SW480 (cell line): ENCODE results near the gene STAP2.

ENCODE experiments used
- DNase-seq: peaks from one replicate; pipeline ENCODE4 v3.0.0-alpha.2; 2016; ENCODE audit warnings: low spot score

STAP2 gene

GRCh38 chr19:4327252-4327876, 11.3 kb downstream of the STAP2 start:
- no peak for DNase-seq

DNA sequence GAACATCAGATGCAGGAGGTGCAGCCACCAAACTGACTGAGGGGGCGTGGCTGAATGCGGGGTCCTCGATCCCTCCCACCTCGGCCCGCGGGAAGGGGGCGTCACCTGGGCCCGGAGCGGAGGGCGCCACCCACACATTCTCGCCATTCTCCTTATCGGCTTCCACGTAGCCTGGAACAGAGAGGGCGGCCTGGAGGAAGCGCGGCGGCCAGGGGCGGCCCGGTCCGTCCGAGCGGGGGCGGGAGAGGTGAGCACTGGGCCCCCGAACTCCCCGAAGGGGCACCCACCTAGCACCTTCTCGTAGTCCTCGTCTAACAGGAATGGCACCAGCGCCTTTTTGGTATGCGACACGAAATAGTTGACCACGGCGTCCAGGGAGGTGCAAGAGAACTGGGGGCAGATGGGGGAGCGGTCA, 11.8 kb downstream of the STAP2 start:
- no peak for DNase-seq

DNA sequence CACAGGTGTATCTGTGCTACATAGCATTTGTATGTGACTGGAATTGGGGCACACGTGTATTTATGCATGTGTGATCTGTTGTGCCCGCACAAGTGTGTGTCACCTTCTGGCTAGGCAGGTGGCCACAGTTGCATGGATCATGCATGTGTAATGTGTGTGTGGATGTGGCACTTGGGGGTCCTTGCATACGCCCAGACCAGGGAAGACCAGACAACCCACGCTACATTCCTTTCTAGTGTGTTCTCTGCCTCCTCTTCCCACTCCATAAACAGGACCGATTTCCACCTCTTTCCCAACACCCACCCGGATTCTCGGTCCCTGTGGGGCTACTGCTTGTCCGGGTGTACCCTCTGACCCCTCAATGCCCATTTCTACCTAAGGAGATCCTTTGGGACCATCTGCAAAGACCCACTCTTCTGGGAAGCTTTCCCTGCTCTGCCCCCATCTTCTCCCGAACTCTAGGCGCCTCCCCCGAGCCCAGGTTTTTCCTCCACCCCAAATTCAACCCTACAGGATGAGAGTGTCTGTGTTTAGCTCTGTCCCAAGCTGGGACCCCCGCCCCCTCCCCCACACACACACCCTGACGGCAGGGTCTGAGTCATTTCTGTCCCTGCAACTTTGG, 12.3 kb downstream of the STAP2 start:
- DNase-seq, result no peak

DNA sequence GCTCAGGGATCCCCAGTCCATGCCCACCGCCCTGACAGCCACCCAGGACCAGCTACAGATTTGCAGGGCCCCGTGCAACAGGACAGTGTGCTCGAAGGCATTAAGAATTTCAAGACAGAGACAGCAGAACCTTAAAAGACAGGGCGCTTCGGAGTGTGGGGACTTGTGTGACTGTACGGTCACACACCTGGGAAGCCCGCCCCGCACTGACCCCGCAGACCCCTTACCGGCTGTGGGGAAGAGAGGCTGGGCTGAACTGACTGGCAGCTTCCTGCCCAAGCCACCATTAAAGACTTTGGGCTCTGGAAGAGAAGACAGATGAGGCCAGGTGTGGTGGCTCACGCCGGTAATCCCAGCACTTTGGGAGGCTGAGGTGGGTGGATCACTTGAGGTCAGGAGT, 14.4 kb downstream of the STAP2 start:
- no peak for DNase-seq

DNA sequence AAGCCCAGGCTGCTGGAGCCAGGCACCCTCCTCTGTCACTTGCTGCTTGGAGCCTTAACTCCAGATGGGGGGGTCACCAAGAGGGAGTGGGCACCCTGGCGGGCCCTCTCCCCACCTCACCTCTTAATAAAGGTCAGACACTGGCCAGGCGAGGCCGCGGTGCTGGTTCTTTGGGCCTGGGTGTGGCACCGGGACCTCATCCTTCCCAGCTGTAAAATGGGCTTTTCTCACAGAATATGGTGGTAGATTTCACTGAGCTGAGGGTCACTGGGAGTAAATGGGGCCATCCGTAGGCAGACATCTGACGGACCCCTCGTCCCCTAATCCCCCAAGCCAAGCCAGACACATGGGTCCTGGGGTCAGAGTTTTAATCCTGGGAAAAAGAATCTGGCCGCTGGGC, 14.9 kb downstream of the STAP2 start:
- DNase-seq, result no peak

DNA sequence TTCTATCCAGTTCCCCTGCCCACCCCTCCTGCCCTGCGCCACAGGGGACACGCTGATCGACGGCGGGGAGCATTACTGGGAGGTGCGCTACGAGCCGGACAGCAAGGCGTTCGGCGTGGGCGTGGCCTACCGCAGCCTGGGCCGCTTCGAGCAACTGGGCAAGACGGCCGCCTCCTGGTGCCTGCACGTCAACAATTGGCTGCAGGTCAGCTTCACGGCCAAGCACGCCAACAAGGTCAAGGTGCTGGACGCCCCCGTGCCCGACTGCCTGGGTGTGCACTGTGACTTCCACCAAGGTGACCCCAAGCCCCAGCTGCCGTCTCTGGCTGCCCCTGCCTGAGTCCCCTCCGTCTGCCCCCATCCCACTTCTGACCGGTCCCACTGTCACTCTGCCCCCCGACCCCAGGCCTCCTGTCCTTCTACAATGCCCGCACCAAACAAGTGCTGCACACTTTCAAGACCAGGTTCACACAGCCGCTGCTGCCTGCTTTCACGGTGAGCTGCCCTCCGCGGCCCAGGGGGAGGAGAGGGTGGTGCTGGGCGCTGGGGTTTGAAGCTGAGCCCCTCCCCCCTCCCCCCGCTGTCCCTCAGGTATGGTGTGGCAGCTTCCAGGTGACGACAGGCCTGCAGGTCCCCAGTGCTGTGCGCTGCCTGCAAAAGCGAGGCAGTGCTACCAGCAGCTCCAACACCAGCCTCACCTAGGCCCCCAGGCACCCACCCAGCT, 15.5 kb downstream of the STAP2 start:
- DNase-seq, result no peak

- DNase-seq, result no peak
Observed at GRCh38 chr19:4320419-4320818, 18.2 kb downstream of the STAP2 start.

- DNase-seq, result no peak
Observed at GRCh38 chr19:4319067-4319718, 19.4 kb downstream of the STAP2 start.

- no peak for DNase-seq
Observed at GRCh38 chr19:4318460-4318859, 20.2 kb downstream of the STAP2 start.

- no peak for DNase-seq
Observed at GRCh38 chr19:4316956-4317355, 21.7 kb downstream of the STAP2 start.

DNA sequence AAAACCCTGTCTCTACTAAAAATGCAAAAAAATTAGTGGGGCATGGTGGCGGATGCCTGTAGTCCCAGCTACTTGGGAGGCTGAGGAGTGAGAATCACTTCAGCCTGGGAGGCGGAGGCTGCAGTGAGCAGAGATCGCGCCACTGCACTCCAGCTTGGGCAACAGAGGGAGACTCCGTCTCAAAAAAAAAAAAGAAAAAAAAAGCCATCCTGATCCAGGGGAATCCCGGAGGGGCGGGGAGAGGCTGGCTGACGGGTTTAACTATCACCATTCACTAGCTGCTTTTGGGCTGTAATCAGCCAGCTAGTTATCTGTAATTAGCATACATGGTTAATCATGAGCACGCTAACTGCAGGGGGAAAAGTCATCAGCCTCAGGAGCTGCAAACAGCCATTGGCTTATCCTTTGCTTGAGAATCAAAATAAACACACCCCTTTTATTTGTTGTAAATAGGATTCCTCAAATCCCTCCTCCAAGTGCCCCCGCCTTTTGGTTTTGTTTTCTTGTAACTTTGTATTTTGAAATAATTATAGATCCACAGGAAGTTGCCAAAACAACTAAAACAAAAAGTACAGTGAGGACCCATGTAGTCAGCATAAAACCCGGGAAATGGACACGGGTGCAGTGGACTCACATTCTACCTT, 24.7 kb downstream of the STAP2 start:
- DNase-seq, result no peak

DNA sequence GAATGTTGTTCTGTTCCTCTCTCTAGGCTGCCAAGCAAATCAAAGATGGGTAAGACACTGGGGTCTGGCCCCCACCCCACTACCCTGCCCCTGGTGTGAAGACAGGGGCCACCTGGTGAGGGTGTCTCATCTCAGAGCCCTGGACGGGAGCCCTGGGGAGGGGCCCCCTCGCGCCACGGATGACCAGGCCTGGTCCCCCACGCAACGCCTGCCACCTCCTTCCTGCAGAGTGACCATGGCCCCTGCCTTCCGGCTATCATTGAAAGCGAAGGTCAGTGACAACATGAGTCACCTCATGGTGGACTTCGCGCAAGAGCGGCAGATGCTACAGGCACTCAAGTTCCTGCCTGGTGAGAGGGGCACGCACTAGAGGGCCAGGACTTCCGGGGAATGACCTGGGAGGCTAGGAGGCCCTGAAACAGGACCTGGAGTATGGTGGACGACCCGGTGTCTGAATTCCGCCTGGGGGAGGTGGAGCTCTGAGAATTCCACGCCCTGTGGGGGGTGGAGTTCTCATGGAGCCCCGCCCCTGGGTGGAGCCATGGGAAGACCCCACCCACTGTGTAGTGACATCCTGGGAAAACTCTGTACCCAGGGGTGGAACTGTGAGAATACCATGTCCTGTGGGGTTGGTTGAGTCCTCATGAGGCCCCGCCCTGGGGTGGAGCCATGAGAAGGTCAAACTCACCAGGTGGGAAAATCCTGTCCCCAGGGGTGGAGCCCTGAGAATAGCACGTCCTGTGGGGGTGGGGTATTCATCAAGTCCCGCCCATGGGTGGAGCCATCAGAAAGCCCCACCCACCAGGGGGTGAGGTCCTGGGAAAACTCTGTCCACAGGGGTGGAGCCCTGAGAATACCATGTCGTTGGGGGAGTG, 28.1 kb downstream of the STAP2 start:
- DNase-seq, result peak; percentile 21

- DNase-seq, result no peak
Observed at GRCh38 chr19:4305659-4306058, 33.0 kb downstream of the STAP2 start.

DNA sequence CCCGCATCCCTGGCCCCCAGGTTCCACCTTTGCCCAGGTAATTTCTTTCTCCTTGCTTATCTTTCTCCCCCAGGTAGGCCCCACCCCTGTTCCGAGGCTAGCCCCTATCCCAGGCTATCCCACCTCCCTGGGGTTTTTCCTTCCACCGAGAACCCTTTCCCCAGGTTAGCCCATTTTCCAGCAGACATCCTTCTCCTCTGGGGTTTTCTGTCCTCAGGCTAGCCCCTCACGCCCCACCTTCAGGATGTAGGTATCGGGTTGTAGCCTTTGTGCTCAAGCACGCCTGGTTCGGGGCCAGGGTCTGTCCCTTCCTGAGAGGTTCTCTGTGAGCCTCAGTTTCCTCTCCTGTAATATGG, 33.4 kb downstream of the STAP2 start:
- DNase-seq, result no peak

GRCh38 chr19:4304538-4305256, 33.9 kb downstream of the STAP2 start, which contains the start of gene FSD1:
FSD1 (plus strand) TSS chr19:4304598; CDS start chr19:4304747, 149 bp downstream.
- peak; percentile 36 for DNase-seq

DNA sequence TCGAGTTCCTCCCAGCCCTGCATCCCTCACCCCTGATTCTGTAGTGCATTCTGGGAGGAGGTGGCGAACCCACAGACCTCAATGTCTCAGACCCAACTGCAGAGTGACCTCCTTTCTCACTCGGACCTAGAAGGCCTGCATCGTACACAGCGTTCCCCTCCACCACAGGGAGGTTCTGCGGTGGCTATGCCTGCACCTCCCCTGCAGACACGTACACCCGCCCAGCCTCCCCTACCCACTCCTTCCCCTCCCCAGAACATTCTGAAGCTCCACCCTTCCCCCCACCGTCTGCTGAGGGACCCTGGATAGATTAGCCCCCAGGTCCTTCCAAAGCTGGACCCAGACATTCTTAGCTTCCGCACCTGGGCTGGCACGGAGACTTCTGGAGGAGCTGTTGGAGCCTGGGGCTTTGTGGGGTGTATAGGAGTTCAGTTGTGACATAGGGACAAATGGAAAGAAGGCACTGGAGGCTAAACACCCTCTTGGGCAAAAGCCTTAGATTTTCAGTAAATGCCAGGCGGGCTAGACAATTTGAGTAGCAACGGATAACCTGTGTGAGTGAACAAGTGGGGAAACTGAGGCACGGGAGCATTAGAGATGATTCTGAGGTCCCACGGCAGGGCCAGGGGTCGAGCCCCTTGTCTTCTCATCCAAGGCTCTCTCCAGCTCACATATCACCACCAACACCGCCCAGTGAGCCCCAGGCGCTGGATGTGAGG, 34.6 kb downstream of the STAP2 start:
- no peak for DNase-seq

DNA sequence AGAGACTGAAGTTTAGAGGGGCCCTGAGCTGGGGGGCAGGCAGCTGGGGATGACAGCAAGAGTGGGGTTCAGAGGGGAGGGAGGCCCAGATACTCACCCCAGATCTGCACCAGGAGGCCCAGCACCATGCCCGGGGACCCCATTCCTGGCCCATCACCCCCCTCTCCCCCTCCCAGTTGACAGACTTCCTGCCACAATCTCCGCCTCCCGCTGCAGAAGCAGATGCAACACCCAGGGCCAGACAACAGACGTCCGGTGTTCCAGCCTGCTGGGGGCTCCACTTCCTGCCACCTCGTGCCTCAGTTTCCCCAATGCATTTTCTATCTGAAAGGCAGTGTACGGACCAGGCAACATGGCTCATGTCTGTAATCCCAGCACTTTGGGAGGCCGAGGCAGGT, 36.4 kb downstream of the STAP2 start, which contains the start of gene TMIGD2:
TSS of gene TMIGD2 (minus strand) at position 147 of the 398 bp plus-strand sequence. CDS start at position 143, 4 bp downstream.
- no peak for DNase-seq

- no peak for DNase-seq
Observed at GRCh38 chr19:4301590-4302242, 36.9 kb downstream of the STAP2 start.

GRCh38 chr19:4300589-4300988, 38.0 kb downstream of the STAP2 start:
- no peak for DNase-seq
